Epithelial cell of prostate (primary cell): ENCODE data around the gene LHFPL3.

Source experiments
- DNase-seq: peaks from one replicate; pipeline ENCODE4 v3.0.0-alpha.2; 2011; ENCODE audit warnings: low read depth, low spot score
- H3K27ac ChIP-seq: fragments of 450-650 bp; 2 replicates; pipeline ENCODE4 v1.5.1; 2017; ENCODE audit warnings: mild to moderate bottlenecking

Gene LHFPL3

DNA sequence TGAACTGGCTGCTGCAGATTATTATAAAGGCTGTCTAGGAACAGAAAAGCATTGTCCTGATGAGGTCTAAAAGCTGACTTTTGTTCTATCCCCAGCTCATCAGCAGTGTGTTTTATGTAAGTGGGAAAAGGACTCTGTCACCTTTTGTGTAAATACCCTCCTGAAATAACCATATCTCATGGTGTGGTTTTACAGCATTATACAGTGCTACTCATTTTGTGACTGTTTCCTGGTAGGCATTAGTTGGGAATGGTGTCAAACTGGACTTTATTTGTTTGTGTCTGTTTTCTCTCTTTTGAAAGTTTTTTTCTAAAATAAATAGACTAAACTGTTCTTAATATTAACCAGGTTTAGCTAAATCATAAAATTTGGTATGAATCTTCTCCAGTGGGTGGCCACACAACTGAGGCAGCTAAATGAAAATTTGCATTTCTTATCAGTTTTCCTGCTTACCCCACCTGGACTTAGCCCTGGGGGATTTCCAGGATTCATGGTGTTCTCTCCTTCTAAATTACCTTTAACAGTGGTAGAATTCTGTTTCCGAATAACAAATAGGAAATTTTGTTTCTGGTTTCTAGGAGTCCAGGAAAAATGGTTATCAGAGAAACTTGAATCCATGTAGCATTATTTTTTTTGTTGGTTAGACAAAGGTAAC lies 140.9 kb downstream of the LHFPL3 start:
- DNase-seq, result no peak
- H3K27ac ChIP-seq, result no peak overlapping the region

DNA sequence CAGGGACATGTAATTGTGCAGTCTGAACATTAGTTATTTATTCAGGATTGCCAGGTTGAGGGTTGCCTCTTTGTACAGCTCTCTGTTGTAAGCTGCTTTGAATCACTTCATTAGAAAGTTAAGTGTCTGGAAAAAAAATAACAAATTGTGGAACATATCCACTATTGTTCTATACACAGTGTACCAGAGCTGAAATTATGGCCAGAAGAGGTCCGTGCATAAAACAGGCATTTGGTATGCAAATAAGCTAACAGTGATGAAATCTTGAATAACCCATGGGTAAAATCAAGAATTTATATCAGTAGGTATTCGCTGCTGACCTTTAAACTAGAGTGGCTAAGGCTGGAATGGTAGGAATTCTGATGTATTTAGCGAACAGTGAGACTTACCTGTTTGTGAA lies 152.1 kb downstream of the LHFPL3 start:
- no peak overlapping the region for H3K27ac ChIP-seq
- no peak for DNase-seq

DNA sequence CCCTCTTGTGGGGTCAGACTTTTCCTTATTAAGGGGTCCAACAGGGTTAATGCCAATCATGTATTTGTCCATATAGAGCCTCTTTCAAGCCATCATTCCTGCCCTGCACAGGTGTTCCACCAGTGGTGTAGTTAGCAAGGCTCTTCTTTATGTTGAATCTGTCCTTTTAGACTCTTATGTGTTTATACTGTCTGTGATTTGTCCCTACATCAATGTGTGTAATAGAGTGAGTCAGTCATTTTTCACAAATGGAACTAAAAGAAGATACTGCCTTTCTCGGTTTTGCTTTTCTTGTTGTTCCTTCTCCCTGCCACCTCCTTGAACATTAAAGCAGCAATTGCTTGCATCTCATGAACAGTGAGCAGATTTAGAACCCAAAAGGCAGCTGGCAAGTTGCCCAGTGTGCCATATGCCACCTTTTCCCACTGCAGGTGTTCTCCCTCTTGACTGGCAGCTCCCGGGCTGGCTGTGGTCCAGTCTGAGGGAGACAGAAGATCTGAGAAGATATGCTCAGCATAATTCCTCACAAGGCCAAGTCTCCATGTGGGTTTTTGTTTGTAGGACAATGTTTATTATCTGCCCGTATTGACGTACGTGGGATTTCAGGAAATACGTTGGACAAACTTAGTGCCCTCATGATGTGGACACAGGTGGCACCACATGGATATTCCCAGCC lies 154.1 kb downstream of the LHFPL3 start:
- H3K27ac ChIP-seq, result no peak overlapping the region
- DNase-seq, result no peak

DNA sequence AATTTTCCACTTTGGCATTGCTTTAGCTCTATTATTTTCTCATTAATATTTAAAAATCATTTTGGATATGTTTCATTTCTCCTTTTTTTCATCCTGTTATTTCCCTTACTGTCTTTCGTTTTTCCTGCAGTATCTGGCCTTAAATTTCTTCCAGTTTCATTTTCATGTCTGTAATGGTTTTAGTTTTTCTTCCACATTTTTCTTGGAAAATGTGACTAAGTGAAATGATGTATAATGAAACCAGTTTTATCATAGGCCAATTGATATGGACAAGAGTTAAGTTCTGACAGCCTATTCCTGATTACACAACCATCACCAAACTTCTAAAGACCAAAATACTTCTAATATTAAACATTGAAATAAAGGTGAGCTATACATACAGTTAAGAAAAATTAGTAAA lies 158.5 kb downstream of the LHFPL3 start:
- DNase-seq, result no peak
- H3K27ac ChIP-seq, result no peak overlapping the region

DNA sequence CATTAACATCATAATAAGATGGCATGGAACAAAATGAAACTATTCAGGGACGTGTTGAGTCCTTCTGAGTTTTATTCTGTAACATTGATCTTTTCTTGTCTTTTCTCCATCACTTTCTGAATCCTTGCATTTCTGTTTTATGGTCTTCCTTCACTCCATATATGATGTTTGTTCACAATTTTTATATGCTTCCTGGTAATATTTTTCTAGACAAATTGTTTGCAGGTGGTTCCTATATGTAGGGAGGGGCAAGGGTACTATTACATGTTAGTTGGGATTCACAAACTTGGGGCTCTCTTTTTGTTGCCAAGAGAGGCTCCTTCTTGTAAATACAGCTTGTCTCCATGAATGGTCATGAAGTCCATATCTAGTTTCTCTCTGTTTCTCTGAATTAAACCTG lies 159.2 kb downstream of the LHFPL3 start:
- no peak for DNase-seq
- no peak overlapping the region for H3K27ac ChIP-seq

DNA sequence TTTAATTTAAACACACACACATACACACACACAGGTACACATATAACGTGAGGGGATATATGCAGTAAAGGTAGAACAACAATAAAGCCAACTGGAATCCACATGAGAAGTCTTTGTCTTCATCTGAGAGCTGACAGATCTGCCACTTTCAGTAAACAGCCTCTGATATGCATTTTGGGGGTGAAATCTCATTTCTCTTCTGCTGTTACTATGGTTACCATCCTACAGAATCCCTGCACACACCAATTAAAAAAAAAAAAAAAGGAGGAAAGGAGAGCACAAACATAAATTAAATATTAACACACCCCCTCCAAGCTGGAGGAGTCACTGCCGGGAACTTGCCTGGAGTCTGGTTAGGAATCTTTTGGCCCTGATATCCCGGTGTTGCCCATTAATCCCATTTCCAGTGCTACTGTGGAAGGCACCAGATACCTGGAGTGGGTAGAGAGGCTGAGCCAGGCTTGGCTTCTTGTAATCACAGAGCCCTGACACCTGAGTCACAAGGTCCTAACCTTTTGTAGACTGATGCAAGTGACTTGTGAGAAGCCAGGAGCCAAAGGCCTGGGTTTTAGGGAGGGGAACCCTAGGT lies 169.1 kb downstream of the LHFPL3 start:
- no peak for DNase-seq
- no peak overlapping the region for H3K27ac ChIP-seq

DNA sequence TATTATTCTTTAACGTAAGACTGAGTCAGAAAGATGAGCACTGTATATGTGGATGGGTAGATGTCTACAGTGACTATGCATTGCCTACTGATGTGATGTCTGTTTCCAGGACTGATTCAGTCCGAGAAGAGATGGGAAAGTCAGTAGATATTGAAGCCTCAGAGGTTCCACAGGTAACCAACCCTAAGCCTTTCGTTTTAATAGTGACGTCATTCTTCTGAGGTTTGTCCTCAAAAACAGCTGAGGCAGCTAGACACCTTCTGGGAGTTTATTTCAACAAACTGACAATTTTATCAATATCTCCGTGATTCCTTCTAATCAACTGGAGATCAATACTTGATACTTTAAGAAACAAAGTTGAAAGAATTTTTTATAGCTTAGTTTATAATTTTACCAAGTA lies 171.6 kb downstream of the LHFPL3 start:
- DNase-seq, result no peak
- H3K27ac ChIP-seq, result no peak overlapping the region

- no peak for DNase-seq
- H3K27ac ChIP-seq, result no peak overlapping the region
Observed at GRCh38 chr7:104509874-104510273, 181.5 kb downstream of the LHFPL3 start.

DNA sequence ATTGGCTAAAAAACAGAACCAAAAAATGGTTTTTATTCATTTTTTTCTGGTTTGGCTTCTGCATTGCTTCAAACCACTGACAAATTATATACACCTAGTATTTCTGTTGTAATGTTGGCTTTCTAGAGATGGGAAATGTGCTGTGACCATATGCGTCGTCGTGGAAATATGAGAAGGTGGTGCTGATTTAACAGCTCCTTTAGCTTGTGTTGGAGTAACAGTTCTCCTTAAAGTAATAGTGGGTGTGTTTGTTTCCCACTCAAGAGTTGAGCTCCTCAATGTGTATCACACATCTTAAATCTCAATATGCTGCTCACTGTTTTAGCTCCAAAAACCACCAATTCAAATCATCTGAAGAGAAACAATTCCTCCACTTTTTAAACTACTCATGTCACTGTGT lies 196.4 kb downstream of the LHFPL3 start:
- H3K27ac ChIP-seq, result no peak overlapping the region
- DNase-seq, result no peak

DNA sequence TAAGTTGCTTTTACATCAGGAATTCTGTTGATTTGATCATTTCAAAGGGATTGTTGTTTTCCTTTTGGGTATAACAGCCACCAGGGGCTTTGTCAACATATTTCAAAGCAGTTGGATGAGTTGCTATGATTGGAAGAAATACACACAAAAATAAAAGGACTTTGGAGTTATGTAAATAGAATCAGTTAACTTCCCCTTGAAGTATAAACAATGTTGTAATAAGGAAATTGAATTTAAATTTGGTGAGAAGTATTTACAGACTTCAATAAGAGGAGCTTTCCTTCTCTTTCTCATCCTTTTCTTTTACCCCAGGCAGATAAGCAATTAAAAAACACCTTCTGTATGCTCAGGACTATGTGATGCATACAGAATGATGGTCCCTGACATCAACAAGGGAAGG lies 199.7 kb downstream of the LHFPL3 start:
- H3K27ac ChIP-seq, result no peak overlapping the region
- DNase-seq, result no peak

DNA sequence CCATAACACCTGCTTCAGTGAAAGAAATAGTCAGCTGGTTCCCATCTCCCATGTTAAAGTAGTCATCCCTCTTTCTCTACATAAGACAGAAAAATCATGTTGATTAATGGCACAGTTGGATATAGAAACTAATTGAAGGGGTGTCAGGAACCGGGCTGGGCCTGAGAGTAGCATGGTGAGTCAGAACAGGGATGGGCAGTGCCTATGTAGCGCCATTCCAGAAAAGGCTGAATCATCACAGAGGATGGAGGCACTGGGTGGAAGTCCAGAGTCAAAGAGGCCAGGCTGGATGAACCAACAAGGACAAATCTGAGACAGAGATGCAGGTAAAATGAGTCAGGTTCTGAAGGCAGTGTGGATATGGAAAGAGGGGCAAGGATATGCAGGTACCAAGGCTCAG lies 201.2 kb downstream of the LHFPL3 start:
- no peak for DNase-seq
- H3K27ac ChIP-seq, result no peak overlapping the region

DNA sequence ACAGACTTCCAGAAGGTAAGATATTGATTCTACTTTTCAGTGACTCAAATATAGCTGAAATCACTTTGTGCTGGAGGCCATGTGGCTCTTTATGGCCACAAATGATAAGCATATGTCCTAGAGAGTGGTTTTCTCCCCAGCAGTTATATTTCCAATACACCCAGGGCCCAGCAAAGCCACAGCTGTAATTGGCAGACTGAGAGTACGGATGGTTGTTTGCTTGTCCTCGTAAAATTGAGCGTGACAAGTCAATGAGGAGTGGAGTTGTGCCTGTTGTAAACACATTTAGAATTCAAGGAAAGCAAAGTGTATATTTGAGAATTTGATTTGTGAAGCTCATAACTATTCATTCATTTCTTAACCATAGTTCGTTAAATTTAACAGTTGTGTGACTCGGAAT lies 201.8 kb downstream of the LHFPL3 start:
- DNase-seq, result no peak
- no peak overlapping the region for H3K27ac ChIP-seq

- no peak for DNase-seq
- H3K27ac ChIP-seq, result no peak overlapping the region
Observed at GRCh38 chr7:104534149-104534548, 205.7 kb downstream of the LHFPL3 start.

DNA sequence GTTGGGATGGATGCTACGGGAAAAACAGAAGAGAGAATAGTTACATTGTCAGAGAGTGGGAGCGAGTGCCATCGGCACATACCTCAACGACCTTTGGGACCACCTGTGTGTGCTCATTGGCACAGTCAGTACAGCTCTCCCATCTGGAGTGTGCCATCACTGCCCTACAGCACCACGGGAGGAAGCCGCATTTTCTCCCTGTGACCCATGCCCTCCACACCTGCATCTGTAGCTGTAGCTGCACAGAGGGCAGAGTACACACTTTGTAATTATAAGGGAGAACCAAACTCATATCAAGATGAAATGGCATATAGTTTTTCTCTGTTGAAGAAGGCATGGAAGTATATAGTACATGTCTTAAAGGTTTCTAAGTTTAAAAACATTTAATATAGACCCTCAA lies 207.4 kb downstream of the LHFPL3 start:
- H3K27ac ChIP-seq, result no peak overlapping the region
- DNase-seq, result no peak

DNA sequence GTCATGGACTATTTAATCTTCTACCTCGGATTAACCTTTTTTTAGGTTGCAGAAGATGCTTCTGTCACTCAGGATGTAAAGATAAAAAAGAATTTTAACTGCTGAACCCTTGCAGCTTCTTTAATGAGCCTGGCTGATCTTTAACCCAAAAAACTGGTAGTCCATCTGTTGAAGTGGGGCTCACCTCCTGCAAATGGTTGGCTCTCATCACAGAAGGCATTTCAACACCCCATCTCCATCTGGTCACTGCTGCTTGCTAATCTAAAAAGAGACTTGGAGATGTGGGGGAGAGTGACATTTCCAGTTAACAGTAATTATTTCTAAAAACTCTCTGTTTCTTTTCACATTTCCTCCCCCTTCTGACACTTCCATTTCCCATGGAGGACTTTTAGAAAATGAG lies 208.6 kb downstream of the LHFPL3 start:
- H3K27ac ChIP-seq, result no peak overlapping the region
- DNase-seq, result no peak

- DNase-seq, result no peak
- H3K27ac ChIP-seq, result no peak overlapping the region
Observed at GRCh38 chr7:104538152-104538551, 209.7 kb downstream of the LHFPL3 start.

DNA sequence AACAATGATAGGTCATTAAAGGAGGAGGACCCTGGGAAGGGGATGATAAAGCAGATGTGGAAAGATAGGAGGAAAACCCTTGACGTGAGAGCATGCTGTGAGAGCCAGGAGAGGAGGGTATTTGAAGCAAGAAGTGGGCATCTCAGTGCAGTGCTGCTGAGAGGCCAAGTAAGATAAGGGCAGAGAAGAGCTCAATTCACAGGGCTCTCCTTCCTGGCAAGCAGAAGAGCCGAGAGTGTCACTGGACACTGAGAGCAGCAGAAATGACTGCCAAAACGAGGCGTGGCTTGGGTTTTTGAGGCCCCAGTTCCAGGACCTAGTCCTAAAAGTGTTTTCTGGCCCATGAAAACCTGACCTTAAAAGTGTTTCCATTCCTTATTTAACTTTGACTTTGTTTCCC lies 213.5 kb downstream of the LHFPL3 start:
- no peak overlapping the region for H3K27ac ChIP-seq
- no peak for DNase-seq

GRCh38 chr7:104548861-104549260 lies 220.5 kb downstream of the LHFPL3 start:
- H3K27ac ChIP-seq, result no peak overlapping the region
- no peak for DNase-seq

DNA sequence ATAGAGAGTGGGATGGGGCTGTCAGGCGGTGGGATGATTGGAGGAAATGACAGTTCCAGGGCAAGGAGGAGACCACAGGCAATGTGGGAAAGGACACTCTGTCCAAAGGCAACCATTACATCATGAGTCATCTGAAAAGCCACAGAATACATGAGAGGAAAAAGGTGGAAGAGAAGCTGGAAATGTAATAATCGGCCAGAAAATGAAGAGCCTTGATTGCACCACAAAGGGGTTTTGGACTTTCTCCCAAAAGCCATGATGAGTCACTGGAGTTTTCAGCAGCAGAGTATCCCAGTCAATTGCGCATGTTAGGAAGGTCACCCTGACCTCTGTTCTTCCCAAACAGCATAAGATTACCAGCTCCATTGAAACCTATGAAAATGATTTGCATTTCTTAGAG lies 222.0 kb downstream of the LHFPL3 start:
- no peak for DNase-seq

GRCh38 chr7:104551226-104551625 lies 222.8 kb downstream of the LHFPL3 start:
- H3K27ac ChIP-seq, result no peak overlapping the region
- no peak for DNase-seq

More for the DNA sequence above, 222.0 kb downstream of the LHFPL3 start:
- no peak overlapping the region for H3K27ac ChIP-seq

- H3K27ac ChIP-seq, result no peak overlapping the region
- no peak for DNase-seq
Observed at GRCh38 chr7:104552102-104552501, 223.7 kb downstream of the LHFPL3 start.

GRCh38 chr7:104553074-104553473 lies 224.7 kb downstream of the LHFPL3 start:
- DNase-seq, result no peak
- no peak overlapping the region for H3K27ac ChIP-seq
